ENCODE measurements around the gene DNAI2. TPM values are rescaled to one million over a fixed set of nuclear protein-coding genes. Genes with fewer than 3 reads are reported as not detected.

DNAI2 gene
- total RNA-seq, 1 experiment from 2014 or later, result not detected

DNA sequence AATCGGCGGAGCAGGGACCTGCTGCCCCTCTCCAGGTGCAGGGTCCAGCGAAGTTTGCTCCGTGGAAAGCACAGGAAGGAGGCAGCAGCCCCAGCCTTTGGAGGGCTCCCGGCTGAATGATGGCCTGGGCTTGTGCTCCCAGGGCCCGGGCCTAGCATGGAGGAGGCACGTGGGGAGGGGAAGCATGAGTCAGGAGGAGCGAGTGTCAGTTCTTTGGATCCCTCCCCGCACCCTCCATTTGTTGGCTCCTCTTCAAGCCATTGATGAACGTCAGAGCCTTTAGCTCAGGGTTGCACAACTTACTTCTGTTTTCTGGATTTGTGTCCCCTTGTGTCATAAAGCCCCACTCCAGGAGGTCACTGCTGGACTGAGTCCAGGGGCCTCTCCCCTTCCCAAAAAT lies 34.9 kb upstream of the DNAI2 start:
- Histone ChIP-seq H3K4me3 (replicated peaks in 1 of 2; ENCODE audit: low read depth in 1 of 2, low read length in 2 of 2) (no peak overlapping the region), H2AFZ (ENCODE audit: low read depth, low read length, poor library complexity, severe bottlenecking) (no peak overlapping the region), H3K27ac (ENCODE audit: low read depth, low read length) (no peak overlapping the region), H3K79me2 (ENCODE audit: insufficient read depth, low read length) (no peaks in the 10 kb centered on the region), H3K9me3 (ENCODE audit: control insufficient read depth in 1 of 2, insufficient read depth in 1 of 2, low read depth in 1 of 2, low read length in 2 of 2) (no peaks in the 10 kb centered on the region), H3K36me3 (ENCODE audit: control insufficient read depth in 1 of 2, insufficient read depth in 2 of 2, low read length in 2 of 2) (no peaks in the 10 kb centered on the region; a peak in 1 of 4 replicates), H4K20me1 (ENCODE audit: insufficient read depth) (no peaks in the 10 kb centered on the region), H3K4me2 (ENCODE audit: low read length) (no peak overlapping the region), H3K4me1 (ENCODE audit: control insufficient read depth in 1 of 2, insufficient read depth in 2 of 2, low read length in 2 of 2) (no peaks in the 10 kb centered on the region), H3K27me3 (ENCODE audit: insufficient read depth, low read length) (no peaks in the 10 kb centered on the region), H3K9me2 (ENCODE audit: insufficient read depth) (no peaks in the 10 kb centered on the region), H3K9ac (ENCODE audit: low read length) (no peak overlapping the region)
- DNase-seq (ENCODE audit: low read depth, low spot score) (no peak), ATAC-seq (no peak)
- intact Hi-C loops (cut with micrococcal nuclease), result no loop called here
- CTCF ChIA-PET, result no interaction called here
- POLR2A ChIA-PET, result no interaction called here
- TF ChIP-seq EGR1 (IDR thresholded peaks at IDR 0.05; ENCODE audit: low read depth) (no peak), EZH2 (IDR thresholded peaks at IDR 0.05) (no peak), ELF1 (IDR thresholded peaks at IDR 0.05; ENCODE audit: borderline replicate concordance, low read depth) (no peak), YY1 (IDR thresholded peaks at IDR 0.05; ENCODE audit: extremely low read depth, insufficient replicate concordance, low read depth, low read length) (no peak), TCF7L2 (IDR thresholded peaks at IDR 0.05; ENCODE audit: borderline replicate concordance, extremely low read depth, insufficient read depth, insufficient read length) (no peak), JUND (IDR thresholded peaks at IDR 0.05) (no peak), SP1 (IDR thresholded peaks at IDR 0.05; ENCODE audit: low read depth) (no peak), ZNF274 (IDR thresholded peaks at IDR 0.05; ENCODE audit: low read depth, low read length) (no peak)
- TF ChIP-seq, protein P1, sequence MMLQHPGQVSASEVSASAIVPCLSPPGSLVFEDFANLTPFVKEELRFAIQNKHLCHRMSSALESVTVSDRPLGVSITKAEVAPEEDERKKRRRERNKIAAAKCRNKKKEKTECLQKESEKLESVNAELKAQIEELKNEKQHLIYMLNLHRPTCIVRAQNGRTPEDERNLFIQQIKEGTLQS (IDR thresholded peaks at IDR 0.05), result no peak
- TF ChIP-seq, protein P2, sequence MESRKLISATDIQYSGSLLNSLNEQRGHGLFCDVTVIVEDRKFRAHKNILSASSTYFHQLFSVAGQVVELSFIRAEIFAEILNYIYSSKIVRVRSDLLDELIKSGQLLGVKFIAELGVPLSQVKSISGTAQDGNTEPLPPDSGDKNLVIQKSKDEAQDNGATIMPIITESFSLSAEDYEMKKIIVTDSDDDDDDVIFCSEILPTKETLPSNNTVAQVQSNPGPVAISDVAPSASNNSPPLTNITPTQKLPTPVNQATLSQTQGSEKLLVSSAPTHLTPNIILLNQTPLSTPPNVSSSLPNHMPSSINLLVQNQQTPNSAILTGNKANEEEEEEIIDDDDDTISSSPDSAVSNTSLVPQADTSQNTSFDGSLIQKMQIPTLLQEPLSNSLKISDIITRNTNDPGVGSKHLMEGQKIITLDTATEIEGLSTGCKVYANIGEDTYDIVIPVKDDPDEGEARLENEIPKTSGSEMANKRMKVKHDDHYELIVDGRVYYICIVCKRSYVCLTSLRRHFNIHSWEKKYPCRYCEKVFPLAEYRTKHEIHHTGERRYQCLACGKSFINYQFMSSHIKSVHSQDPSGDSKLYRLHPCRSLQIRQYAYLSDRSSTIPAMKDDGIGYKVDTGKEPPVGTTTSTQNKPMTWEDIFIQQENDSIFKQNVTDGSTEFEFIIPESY (IDR thresholded peaks at IDR 0.05; ENCODE audit: extremely low read depth, insufficient replicate concordance, low read length), result no peak
- BruUV-seq (replicated peaks), result no TSS peak
- RAD21 ChIA-PET (ENCODE audit: low non-redundant PET in 1 of 2, low total read pairs in 2 of 2, uncharacterized antibody in 2 of 2, unreplicated experiment in 2 of 2), result no interaction called here

Data from HCT116 (cell line).